HG02588 (cell line): ENCODE measurements around the gene RBFOX2.
"Not testable (repeated sequence)": the region's sequence is repeated elsewhere in the genome, so short reads cannot be mapped to it uniquely, and the experiment has no call there.

ENCODE experiments used
- ATAC-seq: cut with Tn5 transposase; IDR thresholded peaks from one replicate; pipeline ENCODE4 v1.9.1; 2021; ENCODE audit warnings: mild to moderate bottlenecking, moderate library complexity; ENCODE audit not compliant: unreplicated experiment

RBFOX2 gene, protein sequence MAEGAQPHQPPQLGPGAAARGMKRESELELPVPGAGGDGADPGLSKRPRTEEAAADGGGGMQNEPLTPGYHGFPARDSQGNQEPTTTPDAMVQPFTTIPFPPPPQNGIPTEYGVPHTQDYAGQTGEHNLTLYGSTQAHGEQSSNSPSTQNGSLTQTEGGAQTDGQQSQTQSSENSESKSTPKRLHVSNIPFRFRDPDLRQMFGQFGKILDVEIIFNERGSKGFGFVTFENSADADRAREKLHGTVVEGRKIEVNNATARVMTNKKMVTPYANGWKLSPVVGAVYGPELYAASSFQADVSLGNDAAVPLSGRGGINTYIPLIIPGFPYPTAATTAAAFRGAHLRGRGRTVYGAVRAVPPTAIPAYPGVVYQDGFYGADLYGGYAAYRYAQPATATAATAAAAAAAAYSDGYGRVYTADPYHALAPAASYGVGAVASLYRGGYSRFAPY

DNA sequence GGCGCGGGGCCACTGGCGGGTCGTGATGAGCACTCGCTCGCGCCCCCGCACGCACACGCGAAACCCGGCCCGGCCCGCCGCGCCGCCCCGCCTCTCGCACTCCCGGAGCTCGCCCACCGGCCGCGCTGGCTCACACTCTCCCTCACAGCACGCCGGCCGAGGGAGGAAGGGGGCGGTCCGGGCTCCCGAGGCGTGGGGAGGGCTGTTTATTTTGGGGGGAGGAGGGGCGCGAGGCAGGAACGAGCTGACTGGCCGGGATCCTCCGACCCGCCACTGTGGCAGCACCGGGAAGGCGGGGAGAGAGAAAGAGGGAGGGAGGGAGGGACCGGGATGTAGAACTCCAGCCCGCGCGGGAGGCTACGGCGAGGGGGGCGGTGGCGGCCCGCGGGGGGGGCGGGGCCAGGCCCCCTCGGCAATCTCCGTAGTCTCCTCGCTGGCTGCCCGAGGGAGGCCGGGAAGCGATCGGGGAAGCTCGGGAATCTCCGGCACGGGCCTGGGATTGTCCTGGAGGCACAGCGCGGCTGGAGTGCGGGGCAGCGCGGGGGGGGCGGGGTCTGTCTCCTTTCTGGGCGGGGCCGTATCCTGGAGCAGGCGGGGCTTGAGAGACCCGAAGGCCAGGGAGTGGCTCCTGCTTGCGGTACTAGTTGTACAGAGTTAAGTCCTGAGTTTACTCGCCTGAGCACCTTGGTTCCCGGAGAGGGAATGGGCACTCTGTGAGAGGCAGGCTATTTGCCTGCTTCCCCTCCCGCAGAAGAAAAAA, at the start of gene RBFOX2:
TSS of gene RBFOX2 (minus strand) at position 179 of the 760 bp plus-strand sequence. CDS start 399 bp downstream, outside the sequence.
- ATAC-seq: no peak

DNA sequence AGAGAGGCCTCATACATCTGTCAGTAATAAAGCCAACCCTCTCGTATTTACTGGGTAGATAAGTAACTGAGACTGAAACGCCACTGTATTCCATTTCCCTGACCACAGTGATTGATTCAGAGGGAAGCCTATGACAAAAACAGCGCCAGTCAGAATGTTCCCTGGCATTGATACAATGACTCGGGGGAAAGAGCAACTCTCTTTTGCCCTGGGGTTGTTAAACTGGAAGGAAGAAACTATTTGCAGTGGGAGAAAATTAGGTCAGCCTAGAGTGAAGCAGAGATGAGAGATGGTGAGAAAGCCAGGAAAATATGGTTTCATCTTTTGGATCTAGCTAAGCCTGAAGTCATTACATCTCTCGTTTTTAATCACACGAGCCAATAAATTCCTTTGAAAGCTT, 48.6 kb upstream of the RBFOX2 start:
- no peak for ATAC-seq

DNA sequence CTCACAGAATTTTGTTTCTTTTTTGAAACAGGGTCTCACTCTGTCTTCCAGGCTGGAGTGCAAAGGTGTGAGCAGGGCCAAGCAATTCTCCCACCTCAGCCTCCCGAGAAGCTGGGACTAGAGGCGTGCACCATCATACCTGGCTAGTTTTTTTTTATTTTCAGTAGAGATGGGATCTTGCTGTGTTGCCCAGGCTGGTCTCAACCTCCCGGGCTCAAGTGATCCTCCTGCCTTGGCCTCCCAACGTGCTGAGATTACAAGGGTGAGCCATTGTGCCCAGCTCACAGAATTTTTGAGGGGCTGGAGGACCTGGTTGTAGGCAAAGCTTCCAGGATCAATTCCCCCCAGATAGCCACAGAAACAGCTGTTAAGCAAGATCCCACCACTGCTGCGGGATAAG, 47.1 kb upstream of the RBFOX2 start:
- no peak for ATAC-seq

DNA sequence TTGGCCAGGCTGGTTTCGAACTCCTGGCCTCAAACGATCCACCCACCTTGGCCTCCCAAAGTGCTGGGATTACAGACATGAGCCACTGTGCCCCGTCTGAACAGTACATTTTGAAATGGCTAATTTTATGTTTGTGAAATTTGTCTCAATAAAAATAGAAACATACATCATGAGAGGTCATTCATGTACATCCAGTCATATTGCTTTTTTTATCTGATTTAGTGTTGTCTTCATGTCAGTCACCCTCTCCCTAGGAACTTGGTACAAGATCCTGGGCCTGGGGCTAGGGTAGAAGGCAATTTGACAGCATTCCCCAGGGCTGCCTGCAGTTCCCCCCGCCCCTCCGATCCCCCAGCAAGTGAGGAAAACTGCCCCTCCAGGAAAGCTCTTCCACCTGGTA, 46.6 kb upstream of the RBFOX2 start:
- ATAC-seq: no peak

DNA sequence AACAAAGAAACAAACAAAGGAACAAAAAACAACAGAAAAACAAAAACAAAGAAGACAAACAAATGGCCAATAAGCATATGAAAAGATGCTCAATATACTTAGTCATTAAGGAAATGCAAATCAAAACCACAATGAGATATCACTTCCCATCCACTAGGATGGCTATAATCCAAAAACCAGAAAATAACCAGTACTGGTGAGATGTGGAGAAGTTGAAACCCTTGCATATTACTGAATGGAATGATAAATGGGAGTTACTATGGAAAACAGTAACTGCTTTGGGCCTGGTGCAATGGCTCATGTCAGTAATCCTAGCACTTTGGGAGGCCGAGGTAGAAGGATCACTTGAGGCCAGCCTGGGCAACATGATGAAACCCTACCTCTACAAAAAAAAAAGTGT, 44.9 kb upstream of the RBFOX2 start:
- ATAC-seq: no peak

DNA sequence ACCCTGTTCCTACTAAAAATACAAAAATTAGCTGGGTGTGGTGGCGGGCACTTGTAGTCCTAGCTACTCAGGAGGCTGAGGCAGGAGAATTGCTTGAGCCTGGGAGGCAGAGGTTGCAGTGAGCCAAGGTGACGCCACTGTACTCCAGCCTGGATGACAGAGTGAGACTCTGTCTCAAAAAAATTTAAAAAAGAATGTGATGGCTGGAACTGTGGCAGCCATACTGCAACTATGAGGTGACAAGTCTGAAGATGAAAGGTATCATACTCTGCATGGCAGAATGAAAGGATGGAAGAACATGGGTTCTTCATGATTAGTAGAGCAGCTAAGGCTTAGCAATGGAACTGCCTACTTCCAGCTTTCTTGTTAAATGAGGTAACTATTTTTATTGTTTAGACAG, 42.0 kb upstream of the RBFOX2 start:
- not testable (repeated sequence) for ATAC-seq

DNA sequence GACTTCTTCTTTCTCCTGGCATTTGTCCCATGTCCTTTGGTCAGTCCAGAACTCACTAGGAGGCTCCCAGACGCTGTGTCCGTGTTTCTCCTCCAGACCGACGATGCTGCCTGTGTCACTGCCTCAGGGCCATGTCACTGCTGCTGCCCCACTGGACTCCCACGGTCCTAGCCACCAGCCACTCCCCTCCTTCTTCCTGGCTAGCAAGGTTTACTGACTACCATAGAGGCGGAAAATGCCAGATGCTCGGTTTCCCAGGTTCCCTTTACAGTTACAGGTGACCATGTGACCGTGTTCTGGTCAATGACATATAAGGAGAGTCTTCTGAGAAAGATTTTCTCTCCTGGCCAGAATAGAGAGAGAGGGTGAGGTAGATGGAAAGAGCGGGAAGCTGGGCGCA, 40.7 kb upstream of the RBFOX2 start:
- no peak for ATAC-seq

DNA sequence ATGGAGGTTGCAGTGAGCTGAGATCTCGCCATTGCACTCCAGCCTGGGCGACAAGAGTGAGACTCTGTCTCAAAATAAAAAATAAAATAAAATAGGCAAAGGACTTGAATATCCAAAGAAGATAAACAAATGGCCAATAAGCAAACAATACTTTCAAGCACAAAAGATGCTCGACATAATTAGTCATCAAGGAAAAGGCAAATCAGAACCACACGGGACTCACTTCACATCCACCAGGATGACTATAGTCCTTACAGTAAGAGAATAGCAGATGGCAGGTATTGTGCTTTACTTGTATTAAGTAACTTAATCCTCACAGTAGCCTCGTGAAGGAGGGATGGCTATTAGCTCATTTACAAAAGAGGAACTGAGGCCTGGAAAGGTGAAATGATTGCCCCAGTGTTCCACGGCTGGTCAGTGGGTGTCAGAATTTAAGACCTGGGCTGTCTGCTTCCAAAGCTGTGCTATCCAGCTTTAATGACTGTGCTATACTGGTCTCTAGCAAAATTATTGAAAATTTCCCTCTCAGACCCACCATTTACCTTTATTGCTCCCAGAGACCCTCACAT, 40.2 kb upstream of the RBFOX2 start:
- no peak for ATAC-seq

DNA sequence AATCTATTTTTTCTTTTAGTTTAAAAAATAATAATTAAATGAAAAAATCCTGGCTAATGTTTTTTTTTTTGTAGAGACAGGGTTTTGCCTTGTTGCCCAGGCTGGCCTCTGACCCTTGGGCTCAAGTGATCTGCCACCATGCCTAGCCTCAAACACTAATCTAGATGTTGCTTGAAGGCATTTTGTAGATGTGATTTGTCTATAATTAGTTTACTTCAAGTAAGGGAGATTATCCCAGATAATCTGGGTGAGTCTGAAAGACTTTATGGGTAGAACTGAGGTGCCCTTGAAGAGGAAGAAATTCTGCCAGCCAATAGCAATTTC, 38.6 kb upstream of the RBFOX2 start:
- ATAC-seq: no peak

DNA sequence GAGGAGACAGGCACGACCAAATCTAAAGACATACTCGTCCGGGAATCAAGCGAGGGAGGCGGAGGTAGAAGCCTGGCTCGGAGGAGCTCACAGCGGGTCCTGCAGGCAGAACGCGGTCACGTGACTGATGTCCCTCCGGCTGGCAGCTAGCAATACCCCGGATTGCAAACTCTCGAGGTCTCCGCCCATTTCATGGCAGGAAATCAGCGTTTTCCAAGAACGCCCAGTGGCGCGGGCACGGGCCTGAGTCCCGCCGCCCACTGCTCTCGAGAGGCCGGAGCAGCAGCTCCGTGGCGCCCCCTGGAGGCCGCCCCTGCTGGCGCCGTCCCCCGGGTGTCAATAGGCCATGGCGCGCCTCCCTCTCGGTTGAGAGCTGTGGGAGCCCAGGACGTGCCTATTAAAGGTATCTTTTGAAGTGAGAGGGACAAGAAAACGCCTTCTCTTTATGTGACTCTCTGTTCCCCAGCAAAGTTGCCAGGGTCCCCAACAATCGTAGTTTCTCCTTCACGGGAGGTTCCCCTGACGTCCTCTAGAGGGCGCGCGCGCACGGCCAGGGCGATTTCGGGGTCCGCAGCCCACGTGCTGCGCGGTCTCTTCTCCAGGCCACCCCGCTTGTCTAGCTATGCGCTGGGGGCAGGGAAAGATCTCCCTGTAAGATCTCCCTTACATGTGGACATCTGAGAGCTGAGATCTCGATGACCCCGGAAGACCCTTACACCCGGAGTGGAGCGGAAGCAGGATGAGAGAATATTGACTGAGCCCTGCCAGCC, 37.3 kb upstream of the RBFOX2 start:
- no peak for ATAC-seq

DNA sequence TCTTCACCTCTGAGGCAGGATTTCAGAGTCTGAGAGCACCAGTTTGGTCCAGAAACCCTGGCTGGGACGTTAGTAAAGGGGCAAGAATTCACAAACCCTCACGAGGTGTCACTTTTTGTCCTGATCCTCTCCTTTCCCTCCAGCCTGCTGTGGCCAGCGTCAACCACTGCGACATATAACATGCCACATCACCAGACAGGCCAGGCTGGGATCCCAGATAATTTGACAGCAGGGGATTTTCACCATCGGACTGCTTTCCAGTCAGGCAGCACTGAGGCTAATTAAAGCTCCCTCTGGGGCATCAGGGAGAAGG, 36.8 kb upstream of the RBFOX2 start:
- ATAC-seq: no peak

DNA sequence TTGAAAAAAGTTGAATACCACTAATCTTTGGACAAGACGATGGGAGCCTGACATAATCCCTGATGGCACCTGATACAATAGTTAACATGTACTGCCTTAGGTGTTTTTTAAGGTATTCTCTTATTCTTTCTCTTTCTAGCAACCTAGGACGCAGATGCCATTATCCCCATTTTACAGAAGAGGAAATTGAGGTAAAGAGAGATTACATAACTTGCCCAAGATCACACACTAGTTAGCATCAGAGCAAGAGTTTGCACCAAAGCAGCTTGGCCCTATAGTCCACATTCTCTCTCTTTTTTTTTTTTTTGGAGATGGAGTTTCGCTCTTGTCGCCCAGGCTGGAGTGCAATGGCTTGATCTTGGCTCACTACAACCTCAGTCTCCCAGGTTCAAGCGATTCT, 35.7 kb upstream of the RBFOX2 start:
- no peak for ATAC-seq

DNA sequence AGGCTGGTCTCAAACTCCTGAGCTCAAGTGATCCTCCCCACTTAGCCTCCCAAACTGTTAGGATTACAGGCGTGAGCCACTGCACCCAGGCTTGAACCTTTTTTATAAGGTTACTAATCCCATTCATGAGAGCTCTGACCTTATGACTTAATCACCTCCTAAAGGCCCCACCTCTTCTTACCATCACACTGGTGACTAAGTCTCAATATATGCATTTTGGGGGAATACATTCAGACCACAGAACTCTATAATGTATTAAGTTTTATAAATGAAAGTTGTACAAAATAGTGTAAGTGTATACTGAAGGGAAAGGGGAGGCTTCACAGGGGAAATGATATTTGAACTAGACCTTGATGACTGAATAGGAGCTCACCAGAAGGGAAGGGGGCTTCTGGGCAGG, 28.4 kb upstream of the RBFOX2 start:
- no peak for ATAC-seq

DNA sequence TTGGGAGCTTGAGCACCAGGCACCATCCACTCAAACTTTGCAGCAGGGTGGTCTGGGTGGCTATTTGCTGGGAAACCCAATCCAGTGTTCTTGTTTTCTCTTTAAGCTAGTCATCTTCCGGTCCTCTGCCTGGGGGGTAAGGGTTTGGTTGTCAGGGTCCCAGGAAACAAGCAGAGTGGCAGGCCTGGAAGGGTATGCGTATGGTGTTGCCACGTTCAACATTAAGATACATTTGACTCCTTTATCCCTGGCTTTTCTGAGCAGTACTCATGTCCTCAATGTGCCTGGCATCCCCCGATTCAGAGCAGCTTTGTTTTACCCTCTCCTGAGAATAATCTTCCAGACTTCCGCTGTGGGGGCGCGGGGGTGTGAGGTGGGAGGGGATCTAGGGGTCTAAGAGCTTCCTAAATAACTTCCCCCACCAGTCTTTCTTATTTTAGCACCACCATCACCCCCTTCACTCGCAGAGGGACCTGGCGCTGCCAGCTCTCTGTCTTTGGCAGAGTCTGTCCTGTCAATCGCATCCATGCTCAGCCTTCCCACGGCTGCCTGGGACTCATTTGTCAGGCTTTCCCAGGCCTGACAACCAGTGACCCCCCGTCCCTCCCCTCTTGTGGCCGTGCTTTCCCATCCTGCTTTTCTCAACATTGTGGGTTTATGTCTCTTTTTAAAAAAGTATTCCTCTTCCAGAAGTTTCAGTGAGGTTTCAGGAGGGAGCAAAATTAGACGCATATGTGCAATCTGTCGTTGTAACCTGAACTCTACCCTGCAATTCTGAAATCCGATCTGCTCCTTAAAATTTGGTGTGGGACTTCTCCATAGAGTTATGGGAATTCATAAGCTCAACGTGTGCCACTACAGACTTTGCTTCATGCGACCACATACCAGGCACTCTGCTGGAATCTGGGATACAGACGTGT, 27.0 kb upstream of the RBFOX2 start:
- no peak for ATAC-seq

DNA sequence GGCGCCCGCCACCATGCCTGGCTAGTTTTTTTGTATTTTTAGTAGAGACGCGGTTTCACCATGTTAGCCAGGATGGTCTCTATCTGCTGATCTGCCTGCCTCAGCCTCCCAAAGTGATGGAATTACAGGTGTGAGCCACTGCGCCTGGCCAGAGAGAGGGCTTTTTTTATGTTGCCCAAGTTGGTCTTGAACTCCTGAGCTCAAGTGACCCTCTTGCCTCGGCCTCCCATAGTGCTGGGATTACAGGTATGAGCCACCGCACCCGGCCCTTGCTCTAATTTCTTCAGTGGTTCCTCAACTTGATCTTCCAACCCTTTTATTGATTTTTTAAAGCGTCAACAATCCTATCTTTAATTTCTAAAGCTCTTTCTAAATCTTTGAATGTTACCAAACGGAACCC, 25.8 kb upstream of the RBFOX2 start:
- ATAC-seq: not testable (repeated sequence)

DNA sequence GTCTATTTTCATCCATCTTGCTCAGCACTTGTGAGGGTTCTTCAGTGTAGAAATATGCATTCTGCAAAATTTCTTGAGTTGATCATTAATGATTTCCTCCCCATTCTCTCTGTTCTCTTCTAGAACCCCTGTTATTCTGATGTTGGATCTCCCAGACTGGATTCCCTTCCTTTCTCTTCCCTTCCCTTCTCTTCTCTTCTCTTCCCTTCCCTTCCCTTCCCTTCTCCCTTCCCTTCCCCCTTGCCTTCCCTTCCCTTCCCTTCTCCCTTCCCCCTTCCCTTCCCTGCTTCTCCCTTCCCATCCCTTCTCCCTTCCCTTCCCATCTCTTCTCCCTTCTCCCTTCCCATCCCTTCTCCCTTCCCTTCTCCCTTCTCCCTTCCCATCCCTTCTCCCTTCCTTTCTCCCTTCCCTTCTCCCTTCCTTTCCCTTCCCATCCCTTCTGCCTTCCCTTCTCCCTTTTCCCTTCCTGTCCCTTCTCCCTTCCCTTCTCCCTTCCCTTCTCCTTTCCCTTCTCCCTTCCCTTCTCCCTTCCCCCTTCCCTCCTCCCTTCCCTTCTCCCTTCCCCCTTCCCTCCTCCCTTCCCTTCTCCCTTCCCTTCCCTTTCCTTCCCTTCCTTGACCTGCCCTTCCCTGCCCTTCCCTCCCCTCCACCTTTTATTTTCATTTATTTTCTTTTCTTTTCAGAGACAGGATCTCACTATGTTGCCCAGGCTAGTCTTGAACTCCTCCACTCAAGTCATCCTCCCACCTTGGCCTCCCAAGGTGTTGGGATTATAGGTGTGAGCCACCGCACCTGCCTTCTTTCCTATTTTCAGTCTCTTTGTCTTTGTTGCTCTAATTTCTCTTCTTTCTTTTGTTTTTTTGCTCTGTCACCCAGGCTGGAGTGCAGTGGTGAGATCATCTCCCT, 24.9 kb upstream of the RBFOX2 start:
- ATAC-seq: no peak

DNA sequence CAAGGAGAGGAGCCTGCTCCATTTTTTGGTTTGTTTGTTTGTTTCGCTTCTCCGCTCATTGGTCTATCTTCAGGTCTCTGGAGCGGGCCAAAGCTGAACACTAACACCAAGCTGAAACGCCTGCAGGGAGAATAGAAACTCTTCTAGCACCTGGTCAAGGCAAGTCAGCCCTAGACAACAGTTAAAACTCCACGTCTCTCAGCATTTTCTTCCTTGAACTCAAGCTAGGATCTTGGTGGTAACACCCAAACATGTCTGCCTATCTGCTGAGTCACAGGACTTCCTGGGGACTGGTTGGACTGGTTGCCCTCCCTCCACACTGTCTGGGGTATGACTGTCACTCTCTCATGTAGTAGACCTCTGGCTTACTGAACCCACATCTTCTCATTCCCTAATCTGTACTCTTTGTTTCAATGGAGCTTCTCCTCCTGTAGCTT, 23.9 kb upstream of the RBFOX2 start:
- ATAC-seq: no peak

DNA sequence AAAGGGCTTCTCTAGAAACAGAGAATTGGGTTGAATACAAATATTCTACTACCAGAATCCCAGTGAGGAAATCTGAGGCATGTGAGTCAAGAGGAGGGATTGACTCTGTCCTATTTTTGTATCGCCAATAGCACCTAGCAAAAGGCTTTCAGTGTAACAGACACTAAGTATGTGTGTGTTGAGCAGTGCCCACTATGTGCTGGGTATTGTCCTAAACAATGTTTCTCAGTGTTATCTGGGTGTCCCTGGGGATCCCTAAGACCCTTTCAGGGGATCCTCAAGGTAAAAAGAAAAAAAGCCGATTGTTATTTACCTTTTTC, 21.0 kb upstream of the RBFOX2 start:
- ATAC-seq: no peak

DNA sequence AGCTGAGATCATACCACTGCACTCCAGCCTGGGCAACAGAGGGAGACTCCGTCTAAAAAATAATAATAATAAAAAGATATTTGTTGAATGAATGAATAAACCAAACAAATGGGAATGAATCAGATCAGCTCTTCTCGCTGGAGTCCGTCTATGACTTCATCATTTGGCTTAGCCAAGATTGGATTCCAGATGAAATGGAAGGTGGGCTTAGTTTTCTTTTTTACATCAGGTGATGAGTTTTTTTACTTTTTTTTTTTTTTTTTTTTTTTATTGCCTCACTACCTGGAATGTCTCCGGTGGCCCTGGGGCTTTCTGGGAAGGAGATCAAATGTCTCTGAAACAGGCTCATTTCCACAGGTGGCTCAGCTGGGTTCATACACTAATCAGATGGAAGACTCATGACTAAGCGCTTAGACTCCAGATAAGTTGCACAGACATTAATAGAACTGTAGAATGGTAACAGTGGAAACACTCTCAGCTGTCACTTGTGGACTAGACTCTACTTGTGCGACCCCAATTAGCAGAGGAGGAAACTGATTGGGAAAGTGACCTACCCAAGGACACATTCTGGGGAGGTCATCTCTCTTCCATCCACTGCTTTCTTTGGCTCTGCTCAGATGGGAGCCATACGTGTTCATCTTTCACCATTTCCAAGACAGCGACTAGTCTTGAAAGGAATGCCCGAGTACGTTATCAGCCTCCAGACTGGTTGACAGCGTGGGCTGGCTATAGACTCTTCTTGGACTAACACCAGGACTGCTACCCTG, 20.5 kb upstream of the RBFOX2 start:
- no peak for ATAC-seq
